Measurements from ENCODE around the gene TMEM97. TPM values are rescaled to one million over a fixed set of nuclear protein-coding genes. Genes with fewer than 3 reads are reported as not detected.

Gene TMEM97
- polyA plus RNA-seq, 1 donor from 2014 or later = 16.9 TPM

GRCh38 chr17:28315846-28316705 lies 2.9 kb upstream of the TMEM97 start:
- Histone ChIP-seq H4K20me1 (ENCODE audit: insufficient read depth) (no peaks in the 10 kb centered on the region), H3K27ac (ENCODE audit: low read length) (no peak overlapping the region), H3K79me2 (replicated peaks; ENCODE audit: insufficient read depth, low read length) (peaks cover 16% of the 10 kb centered on the region), H3K9ac (ENCODE audit: low read length) (no peak overlapping the region), H3K9me2 (ENCODE audit: insufficient read depth, low read length) (no peaks in the 10 kb centered on the region), H2AFZ (ENCODE audit: low read depth, low read length) (no peak overlapping the region), H3K36me3 (ENCODE audit: insufficient read depth, low read length) (no peaks in the 10 kb centered on the region), H3K4me3 (ENCODE audit: low read length) (no peak overlapping the region), H3F3A (ENCODE audit: insufficient read depth, low read length, poor library complexity, severe bottlenecking) (no peaks in the 10 kb centered on the region), H3K4me2 (ENCODE audit: low read length) (no peak overlapping the region), H3K9me3 (ENCODE audit: low read length) (no peaks in the 10 kb centered on the region), H3K27me3 (ENCODE audit: insufficient read depth, low read depth, low read length) (no peaks in the 10 kb centered on the region)
- TF ChIP-seq CTCF (IDR thresholded peaks at IDR 0.05; ENCODE audit: poor library complexity, severe bottlenecking) (no peak), EZH2 (IDR thresholded peaks at IDR 0.05; ENCODE audit: borderline replicate concordance, insufficient read depth, low read length, poor library complexity, severe bottlenecking) (no peak), POLR2AphosphoS5 (IDR thresholded peaks at IDR 0.05) (no peak), RAD21 (conservative IDR thresholded peaks at IDR 0.05) (no peak), SMC3 (conservative IDR thresholded peaks at IDR 0.05; ENCODE audit: poor library complexity) (no peak), EP300 (conservative IDR thresholded peaks at IDR 0.05; ENCODE audit: poor library complexity, severe bottlenecking) (no peak), MXI1 (conservative IDR thresholded peaks at IDR 0.05; ENCODE audit: poor library complexity, severe bottlenecking) (no peak), TAF1 (IDR thresholded peaks at IDR 0.05; ENCODE audit: low read depth) (no peak), REST (IDR thresholded peaks at IDR 0.05; ENCODE audit: borderline replicate concordance) (no peak)

- H3K79me2 ChIP-seq (replicated peaks; ENCODE audit: insufficient read depth, low read length) = peaks cover 29% of the 10 kb centered on the region
- H3K9me2 ChIP-seq (ENCODE audit: insufficient read depth, low read length) = no peaks in the 10 kb centered on the region
- no peaks in the 10 kb centered on the region for H3K9me3 ChIP-seq (ENCODE audit: low read length)
- no peak overlapping the region for H3K4me2 ChIP-seq (ENCODE audit: low read length)
- H3K27ac ChIP-seq (ENCODE audit: low read length) = no peak overlapping the region
- no peaks in the 10 kb centered on the region for H3F3A ChIP-seq (ENCODE audit: insufficient read depth, low read length, poor library complexity, severe bottlenecking)
- H4K20me1 ChIP-seq (ENCODE audit: insufficient read depth) = no peaks in the 10 kb centered on the region
- no peak for TF ChIP-seq REST (IDR thresholded peaks at IDR 0.05; ENCODE audit: borderline replicate concordance)
- TF ChIP-seq TAF1 (IDR thresholded peaks at IDR 0.05; ENCODE audit: low read depth) = no peak
- no peak for TF ChIP-seq EZH2 (IDR thresholded peaks at IDR 0.05; ENCODE audit: borderline replicate concordance, insufficient read depth, low read length, poor library complexity, severe bottlenecking)
- no peak for TF ChIP-seq POLR2AphosphoS5 (IDR thresholded peaks at IDR 0.05)
- no peak for TF ChIP-seq MXI1 (conservative IDR thresholded peaks at IDR 0.05; ENCODE audit: poor library complexity, severe bottlenecking)
- TF ChIP-seq EP300 (conservative IDR thresholded peaks at IDR 0.05; ENCODE audit: poor library complexity, severe bottlenecking) = no peak
- TF ChIP-seq CTCF (IDR thresholded peaks at IDR 0.05; ENCODE audit: poor library complexity, severe bottlenecking) = no peak
- no peak for TF ChIP-seq RAD21 (conservative IDR thresholded peaks at IDR 0.05)
- TF ChIP-seq SMC3 (conservative IDR thresholded peaks at IDR 0.05; ENCODE audit: poor library complexity) = no peak
- no peaks in the 10 kb centered on the region for H3K36me3 ChIP-seq (ENCODE audit: insufficient read depth, low read length)
- H2AFZ ChIP-seq (ENCODE audit: low read depth, low read length) = no peak overlapping the region
- H3K9ac ChIP-seq (ENCODE audit: low read length) = peak overlapping the region; percentile 51
- H3K4me3 ChIP-seq (ENCODE audit: low read length) = peak overlapping the region; percentile 84
- no peaks in the 10 kb centered on the region for H3K27me3 ChIP-seq (ENCODE audit: insufficient read depth, low read depth, low read length)
Observed at GRCh38 chr17:28317099-28317965, 1.7 kb upstream of the TMEM97 start.

All from neural cell (in vitro differentiated cells).